HG02885 (cell line): ENCODE measurements around the gene TBC1D24.

Experiments
- ATAC-seq: cut with Tn5 transposase; IDR thresholded peaks from one replicate; pipeline ENCODE4 v1.9.1; 2021; ENCODE audit warnings: mild to moderate bottlenecking; ENCODE audit not compliant: unreplicated experiment, poor library complexity

The TBC1D24 gene

GRCh38 chr16:2514333-2515179, 39.6 kb downstream of the TBC1D24 start:
- ATAC-seq = peak; percentile 10

DNA sequence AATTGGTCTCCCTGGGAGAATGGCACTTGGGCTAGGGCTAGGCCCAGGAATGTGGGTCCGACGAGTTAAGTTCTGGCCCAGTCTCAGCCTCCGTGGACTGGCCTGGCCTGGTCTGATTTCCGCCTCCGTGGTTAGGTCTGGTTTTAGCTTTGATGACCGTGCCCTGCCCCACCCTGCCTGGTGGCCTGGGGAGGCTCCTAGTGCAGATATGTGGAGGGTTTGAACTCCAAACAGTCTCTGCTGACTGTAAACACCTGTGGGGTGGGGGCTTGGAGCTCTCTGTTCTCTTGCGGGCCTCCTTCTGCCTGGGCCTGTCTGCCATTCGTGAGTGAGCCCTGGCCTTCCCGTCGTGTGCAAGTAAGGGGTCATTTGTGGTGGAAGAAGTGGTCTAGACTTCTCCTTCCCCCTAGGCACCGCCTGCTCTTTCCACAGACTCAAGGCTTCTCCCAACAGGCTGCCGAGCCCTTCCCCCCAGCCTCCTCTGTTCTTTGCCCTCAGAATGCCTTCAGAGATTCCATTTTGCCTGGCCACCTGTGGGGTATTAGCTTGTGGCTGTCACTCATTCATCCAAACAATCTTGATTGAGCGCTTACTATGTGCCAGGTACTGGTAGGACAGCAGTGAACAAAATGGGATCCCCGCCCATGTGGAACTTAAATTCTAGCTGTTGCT, 40.4 kb downstream of the TBC1D24 start:
- ATAC-seq = no peak

DNA sequence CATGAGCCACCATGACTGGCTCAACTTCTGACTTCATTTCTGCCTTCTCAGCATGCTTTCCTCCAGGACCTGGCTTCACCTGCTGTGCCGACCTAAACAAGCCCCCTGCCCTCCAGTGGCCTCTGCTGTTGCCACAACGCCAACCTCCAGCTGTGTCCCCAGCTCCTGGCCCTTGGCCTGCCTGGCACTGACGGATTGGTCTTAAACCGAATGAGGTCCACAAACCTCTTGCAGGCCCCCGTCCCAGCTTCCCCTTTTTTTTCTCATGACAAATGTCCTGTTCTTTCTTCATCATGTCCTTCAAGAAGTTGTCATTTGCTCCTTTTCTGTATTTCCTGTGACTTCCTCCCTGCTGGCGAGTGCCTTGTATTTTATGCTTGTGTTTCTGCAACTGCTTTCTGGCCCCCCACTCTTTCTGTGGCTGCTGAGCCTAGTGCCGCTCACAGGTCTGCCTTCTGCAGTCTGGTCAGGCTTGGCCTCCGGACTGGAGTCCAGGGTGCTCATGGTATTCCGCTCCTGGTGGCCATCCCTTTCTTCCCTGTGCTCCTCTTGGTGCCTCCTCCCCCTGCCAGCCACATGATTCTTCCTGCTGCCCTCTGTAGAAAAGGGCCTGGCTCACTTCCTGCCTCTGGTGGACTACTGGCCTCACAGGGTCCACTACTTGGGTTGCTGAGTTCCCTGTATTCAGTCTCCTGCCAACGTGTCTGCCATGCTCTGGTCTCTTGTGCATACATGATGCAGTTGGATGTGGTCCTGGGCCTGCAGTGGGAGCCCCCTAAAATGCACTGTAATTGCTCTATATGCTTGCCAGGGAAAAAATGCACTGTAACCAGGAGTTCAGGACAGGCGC, 41.7 kb downstream of the TBC1D24 start:
- no peak for ATAC-seq

DNA sequence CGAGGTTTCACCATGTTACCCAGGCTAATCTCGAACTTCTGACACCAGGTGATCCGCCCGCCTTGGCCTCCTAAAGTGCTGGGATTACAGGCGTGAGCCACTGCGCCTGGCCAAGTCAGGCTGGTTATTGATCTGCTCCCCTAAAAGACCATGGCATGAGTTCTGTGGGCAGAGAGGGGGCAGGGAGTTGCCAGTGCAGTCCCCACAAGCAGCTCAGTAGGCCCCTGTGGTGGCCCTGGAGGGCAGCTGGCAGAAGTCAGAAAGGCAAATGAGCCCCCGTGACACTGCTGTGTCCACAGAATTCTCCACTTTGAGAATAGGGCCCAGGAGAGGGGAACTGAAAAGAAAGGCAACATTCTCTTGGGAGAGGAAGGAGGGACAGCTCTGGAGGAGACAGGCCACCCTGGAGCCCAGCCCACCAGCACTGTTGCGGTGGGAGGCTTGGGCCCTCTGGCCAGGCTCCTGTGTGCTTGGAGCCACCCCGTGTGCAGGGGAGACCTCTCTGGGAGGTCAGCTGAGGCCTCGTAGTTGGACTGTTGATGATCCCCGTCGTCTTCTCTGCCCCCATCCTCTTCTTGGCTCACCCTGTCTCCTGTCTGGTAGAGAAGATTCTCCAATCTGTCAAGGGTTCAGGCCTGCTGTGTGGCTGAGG, 43.2 kb downstream of the TBC1D24 start:
- no peak for ATAC-seq

DNA sequence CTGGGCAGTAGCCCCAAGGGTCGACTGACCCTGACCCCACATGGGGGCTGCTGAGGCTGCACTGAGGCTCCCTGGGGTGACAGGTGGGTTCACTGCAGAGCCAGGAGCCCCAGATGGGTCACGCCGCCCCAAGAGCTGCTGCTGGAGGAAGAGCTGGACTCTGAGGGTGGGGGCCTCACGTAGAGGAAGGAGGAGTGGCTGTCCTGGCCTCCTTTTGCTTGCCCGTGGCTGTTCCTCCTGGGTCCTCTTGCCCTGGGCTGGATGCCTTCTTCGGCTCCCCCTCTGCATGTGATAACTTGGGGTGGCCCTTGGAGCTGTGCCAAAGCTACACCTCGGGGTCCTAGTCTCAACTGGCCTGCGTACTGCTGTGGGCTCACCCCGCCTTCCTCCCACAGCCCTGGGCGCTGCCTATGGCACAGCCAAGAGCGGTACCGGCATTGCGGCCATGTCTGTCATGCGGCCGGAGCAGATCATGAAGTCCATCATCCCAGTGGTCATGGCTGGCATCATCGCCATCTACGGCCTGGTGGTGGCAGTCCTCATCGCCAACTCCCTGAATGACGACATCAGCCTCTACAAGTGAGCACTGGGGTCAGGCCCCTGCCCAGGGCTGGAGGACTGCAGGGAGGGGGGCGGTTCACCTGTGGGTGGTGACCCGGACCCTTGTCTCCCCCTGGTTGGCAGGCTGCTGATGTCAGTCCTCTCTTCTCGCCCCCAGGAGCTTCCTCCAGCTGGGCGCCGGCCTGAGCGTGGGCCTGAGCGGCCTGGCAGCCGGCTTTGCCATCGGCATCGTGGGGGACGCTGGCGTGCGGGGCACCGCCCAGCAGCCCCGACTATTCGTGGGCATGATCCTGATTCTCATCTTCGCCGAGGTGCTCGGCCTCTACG, 44.1 kb downstream of the TBC1D24 start:
- ATAC-seq = no peak

DNA sequence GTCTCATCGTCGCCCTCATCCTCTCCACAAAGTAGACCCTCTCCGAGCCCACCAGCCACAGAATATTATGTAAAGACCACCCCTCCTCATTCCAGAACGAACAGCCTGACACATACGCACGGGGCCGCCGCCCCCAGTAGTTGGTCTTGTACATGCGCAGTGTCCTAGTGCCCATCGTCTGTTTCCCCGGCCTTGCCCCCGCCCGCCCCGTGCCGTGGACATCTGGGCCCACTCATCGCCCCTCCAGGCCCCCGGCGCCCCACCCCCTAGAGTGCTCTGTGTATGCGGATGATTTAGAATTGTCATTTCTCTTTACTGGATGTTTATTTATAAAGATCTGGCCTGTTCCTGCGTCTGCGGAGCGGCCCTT, 44.8 kb downstream of the TBC1D24 start:
- ATAC-seq = no peak

DNA sequence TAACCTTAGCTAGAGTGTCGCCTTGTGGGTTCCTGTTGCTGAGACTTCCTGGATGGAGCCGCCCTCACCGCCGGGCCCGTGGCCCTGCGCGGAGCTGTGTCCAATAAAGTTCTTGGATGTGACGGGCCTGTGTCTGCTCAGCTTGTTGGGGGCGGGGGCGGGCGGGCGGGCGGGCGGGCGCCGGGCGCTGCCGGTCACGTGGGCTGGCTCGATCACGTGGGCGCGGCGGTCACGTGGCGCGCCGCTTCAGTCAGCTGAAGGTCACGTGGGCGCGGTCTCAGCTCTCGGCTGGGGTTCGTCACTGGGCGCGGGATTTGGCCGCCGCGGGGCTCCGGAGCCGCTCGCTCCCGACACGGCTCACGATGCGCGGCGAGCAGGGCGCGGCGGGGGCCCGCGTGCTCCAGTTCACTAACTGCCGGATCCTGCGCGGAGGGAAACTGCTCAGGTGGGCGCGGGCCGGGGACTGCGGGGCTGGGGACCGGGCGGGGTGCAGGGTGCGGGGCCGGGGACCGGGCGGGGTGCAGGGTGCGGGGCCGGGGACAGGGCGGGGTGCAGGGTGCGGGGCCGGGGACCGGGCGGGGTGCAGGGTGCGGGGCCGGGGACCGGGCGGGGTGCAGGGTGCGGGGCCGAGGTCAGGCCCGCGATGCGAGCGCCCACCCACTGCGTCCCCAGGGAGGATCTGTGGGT, 45.3 kb downstream of the TBC1D24 start, which contains the start of gene AMDHD2:
AMDHD2 (plus strand) TSS at position 275 of the 687 bp plus-strand sequence; CDS start at position 363, 88 bp downstream.
- peak; percentile 59 for ATAC-seq

GRCh38 chr16:2520784-2521531, 46.0 kb downstream of the TBC1D24 start:
- peak; percentile 25 for ATAC-seq

GRCh38 chr16:2523801-2524231, 48.9 kb downstream of the TBC1D24 start:
- no peak for ATAC-seq

DNA sequence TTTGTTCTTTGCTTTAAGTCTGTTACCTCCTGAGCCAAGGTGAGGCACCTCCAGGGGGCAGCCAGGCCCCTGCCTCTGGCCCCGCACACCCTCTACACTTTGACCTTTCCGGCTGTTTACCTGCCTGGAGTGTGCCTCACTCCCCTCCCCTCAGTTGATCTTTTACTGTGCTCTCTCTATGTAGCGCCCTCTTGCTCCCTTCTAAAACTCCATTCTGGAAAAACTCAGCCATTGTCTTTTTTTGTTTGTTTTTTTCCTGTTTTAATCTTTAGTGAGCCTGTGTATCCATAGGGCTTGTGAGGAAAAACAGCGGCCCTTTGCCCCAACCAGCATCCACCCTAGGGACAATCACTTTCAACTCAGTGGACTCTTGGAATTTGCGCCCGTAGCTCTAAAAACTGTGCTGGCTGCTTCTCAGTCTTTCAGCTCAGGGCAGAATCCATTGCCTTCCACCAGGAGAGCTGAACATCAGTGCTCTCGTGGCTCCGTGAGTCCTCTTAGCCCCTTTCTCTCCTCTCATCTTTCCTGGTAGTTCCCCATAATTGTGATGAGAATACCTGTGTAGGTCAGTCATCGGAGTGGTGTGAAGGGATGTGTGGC, 49.5 kb downstream of the TBC1D24 start:
- ATAC-seq = no peak

- ATAC-seq = no peak
Observed at GRCh38 chr16:2526135-2526534, 51.2 kb downstream of the TBC1D24 start.

DNA sequence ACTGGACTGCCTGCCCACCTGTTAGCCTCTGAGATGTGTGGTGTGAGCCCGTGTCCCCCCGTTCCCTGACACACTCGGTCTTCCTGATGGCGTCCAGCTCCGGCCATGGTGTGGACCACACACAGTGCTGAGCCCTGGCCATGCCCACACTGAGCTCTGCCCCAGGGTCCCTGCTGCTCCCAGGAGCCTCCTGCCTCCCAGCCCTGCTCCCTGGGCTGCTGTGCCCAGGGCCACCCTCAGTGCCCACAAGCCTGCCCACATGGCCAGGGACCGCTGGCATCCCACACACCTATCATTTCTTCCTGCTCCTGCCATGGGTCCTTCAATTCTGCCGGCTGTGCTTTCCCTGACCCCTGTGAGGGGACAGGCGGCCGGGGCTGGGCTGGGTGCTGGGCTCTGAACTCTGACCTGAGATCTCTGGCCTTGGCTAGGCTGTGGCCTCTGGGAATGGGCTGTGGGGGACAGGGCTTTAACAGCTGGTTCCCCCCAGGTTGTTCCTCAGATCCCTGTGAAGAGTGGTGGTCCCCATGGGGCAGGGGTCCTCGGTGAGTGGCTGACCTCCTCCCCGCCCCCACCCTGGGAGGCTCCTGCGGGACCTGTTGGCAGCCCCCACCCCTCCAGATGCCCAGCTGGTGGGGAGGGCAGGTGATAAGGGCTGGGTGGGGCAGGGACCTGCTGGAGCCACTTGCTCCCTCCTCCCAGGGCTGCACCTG, 52.3 kb downstream of the TBC1D24 start:
- ATAC-seq = no peak

DNA sequence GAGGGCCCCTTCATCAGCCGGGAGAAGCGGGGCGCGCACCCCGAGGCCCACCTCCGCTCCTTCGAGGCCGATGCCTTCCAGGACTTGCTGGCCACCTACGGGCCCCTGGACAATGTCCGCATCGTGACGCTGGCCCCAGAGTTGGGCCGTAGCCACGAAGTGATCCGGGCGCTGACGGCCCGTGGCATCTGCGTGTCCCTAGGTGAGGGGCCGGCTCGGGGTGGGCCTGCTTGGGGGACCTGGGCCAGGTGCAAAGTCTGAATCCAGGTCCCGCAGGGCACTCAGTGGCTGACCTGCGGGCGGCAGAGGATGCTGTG, 52.8 kb downstream of the TBC1D24 start:
- no peak for ATAC-seq

DNA sequence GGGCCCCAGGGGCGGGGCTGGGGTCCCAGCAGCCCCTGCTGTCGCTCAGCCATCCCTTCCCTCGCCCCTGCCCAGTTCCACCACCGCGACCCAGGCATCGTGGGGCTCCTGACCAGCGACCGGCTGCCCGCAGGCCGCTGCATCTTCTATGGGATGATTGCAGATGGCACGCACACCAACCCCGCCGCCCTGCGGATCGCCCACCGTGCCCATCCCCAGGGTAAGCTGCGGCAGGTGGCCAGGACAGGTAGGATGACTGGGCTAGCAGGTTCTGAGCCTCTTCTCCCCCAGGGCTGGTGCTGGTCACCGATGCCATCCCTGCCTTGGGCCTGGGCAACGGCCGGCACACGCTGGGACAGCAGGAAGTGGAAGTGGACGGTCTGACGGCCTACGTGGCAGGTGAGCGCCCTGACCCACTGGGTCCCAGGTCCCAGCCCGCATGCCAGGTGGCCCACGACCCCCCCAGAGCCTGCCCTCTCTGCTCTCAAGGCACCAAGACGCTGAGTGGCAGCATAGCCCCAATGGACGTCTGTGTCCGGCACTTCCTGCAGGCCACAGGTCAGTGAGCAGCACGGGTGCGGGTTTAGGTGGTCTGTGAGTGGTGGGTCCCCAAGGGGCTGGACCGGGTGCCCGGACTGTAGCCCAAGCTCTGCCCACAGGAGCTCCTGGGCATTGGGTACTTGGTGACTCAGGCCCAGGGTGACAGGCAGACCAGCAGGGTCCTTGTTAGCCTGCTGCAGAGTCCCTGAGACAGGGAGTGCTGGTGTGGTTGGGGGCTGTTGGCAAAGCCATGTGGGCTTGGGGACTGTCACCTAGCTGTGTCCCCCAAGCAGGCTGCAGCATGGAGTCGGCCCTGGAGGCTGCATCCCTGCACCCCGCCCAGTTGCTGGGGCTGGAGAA, 53.5 kb downstream of the TBC1D24 start:
- no peak for ATAC-seq

DNA sequence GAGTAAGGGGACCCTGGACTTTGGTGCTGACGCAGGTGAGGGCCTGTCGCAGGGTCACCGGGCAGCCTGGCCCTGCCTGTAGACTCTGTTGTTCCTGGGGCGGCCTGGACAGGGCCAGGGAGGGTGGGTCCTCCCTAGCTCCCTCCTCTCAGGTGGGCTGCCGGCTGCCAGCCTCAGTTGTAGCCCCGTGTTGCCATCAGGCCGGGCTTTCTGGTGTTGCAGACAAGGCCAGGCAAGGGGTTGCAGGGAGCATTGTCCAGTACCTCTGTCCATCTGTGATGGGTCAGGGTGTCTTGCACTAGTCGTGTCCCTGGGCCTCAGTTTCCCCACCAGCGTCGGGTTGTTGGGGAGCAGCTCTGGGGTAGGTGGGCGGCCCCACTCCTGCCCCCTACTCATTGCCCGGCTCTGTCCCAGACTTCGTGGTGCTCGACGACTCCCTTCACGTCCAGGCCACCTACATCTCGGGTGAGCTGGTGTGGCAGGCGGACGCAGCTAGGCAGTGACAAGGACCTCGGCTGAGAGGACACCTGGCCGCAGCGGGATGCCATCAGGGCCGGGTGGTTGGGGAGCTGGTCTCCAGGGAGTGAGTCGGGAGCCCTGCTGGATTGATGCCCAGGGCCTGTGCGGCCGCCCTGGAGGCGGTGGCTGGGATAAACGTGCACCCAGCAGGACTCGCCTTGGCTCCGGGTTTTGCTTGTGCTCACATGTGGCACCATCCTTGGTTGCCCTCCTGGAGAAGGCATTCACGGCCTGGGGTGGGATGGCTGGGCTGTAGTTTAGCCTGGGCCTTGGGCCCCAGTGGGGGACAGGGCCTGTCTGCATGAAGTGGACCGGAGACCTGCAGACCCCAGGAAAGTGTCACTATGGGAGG, 54.4 kb downstream of the TBC1D24 start:
- ATAC-seq = no peak
